ENCODE data around the gene ACACA.

ACACA gene

DNA sequence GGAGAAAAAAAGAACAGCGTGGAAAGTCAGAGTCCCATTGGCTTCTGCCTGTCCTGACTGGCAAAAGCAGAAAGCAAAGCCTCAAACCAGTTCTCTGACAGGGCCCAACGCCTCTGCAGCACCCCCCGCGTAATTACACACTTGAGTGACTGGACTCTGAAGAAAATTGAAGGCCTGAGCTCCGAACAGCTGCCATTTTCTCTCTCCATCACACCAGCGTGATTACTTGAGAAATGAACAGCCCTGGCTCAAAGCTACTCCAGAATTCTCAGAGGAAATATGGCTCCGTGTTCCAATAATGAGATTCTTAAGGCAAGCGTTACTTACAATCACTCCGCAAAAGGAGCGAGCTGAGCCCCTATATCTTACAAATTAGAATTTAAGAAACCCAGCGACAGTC lies 173.6 kb downstream of the ACACA start:
- DNase-seq (ENCODE audit: low spot score) (no peak), ATAC-seq (ENCODE audit: low read depth) (no peak)
- Histone ChIP-seq H3K27ac (ENCODE audit: poor library complexity, severe bottlenecking) (no peak overlapping the region), H3K36me3 (ENCODE audit: low read depth) (peaks cover 94% of the 10 kb centered on the region), H3K4me3 (ENCODE audit: severe bottlenecking) (no peak overlapping the region), H3K4me1 (ENCODE audit: insufficient read depth, poor library complexity, severe bottlenecking) (no peaks in the 10 kb centered on the region), H3K9me3 (ENCODE audit: severe bottlenecking) (no peaks in the 10 kb centered on the region), H3K27me3 (ENCODE audit: insufficient read depth, poor library complexity, severe bottlenecking) (no peaks in the 10 kb centered on the region)
- TF ChIP-seq, protein P1, sequence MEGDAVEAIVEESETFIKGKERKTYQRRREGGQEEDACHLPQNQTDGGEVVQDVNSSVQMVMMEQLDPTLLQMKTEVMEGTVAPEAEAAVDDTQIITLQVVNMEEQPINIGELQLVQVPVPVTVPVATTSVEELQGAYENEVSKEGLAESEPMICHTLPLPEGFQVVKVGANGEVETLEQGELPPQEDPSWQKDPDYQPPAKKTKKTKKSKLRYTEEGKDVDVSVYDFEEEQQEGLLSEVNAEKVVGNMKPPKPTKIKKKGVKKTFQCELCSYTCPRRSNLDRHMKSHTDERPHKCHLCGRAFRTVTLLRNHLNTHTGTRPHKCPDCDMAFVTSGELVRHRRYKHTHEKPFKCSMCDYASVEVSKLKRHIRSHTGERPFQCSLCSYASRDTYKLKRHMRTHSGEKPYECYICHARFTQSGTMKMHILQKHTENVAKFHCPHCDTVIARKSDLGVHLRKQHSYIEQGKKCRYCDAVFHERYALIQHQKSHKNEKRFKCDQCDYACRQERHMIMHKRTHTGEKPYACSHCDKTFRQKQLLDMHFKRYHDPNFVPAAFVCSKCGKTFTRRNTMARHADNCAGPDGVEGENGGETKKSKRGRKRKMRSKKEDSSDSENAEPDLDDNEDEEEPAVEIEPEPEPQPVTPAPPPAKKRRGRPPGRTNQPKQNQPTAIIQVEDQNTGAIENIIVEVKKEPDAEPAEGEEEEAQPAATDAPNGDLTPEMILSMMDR (IDR thresholded peaks at IDR 0.05; ENCODE audit: poor library complexity, severe bottlenecking): no peak

DNA sequence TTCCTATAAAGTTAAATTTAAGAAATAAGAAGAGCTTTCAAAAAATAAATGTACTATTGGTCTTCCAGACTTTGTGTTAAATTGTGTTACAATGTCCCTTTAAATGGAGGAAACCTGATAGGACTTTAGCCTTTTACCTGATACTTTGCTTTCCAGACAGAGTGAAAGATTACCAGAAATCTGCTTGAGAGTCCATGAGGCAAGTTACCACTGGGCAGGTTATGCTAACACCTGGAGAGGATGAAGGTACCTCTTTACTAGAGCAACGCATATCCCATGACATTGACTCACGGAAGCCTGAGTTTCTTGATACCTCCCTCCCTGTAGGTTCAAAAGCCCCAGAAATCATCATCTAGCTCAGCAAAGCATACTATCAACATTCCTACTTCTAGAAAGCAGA lies 174.7 kb downstream of the ACACA start:
- Histone ChIP-seq H3K4me1 (ENCODE audit: insufficient read depth, poor library complexity, severe bottlenecking) (no peaks in the 10 kb centered on the region), H3K4me3 (ENCODE audit: severe bottlenecking) (no peak overlapping the region), H3K9me3 (ENCODE audit: severe bottlenecking) (no peaks in the 10 kb centered on the region), H3K27ac (ENCODE audit: poor library complexity, severe bottlenecking) (no peak overlapping the region), H3K36me3 (ENCODE audit: low read depth) (peaks cover 91% of the 10 kb centered on the region), H3K27me3 (ENCODE audit: insufficient read depth, poor library complexity, severe bottlenecking) (no peaks in the 10 kb centered on the region)
- TF ChIP-seq, protein P1 (IDR thresholded peaks at IDR 0.05; ENCODE audit: poor library complexity, severe bottlenecking): no peak
- ATAC-seq (ENCODE audit: low read depth) (no peak), DNase-seq (ENCODE audit: low spot score) (no peak)

DNA sequence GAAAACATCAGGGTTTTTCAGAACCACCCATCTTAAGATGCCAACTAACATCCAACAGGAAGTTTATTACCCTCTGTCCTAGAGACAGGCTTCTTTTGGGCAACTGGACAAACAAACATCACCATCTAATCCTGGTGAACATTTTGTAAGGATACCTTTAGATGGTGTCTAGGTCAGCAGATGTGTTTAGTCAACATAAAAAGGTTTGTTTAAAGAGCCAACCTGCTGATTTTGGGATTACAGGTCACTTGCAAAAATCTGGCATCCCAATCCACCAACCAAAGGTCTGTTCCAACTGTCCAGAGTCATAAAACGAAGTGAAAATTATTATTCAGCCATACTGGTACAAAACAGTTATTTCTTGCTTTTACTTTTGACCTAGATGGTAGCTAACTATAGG lies 176.0 kb downstream of the ACACA start:
- peaks cover 91% of the 10 kb centered on the region for H3K36me3 ChIP-seq (ENCODE audit: low read depth)
- TF ChIP-seq, protein P1 (IDR thresholded peaks at IDR 0.05; ENCODE audit: poor library complexity, severe bottlenecking): no peak

GRCh38 chr17:37225465-37225864 lies 181.2 kb downstream of the ACACA start:
- DNase-seq (ENCODE audit: low spot score) (no peak), ATAC-seq (ENCODE audit: low read depth) (no peak)
- H3K36me3 ChIP-seq (ENCODE audit: low read depth): peaks cover 93% of the 10 kb centered on the region
- TF ChIP-seq, protein P1 (IDR thresholded peaks at IDR 0.05; ENCODE audit: poor library complexity, severe bottlenecking): no peak
- no peak overlapping the region for H3K4me3 ChIP-seq (ENCODE audit: severe bottlenecking)
- no peaks in the 10 kb centered on the region for H3K27me3 ChIP-seq (ENCODE audit: insufficient read depth, poor library complexity, severe bottlenecking)
- no peak overlapping the region for H3K27ac ChIP-seq (ENCODE audit: poor library complexity, severe bottlenecking)
- no peaks in the 10 kb centered on the region for H3K9me3 ChIP-seq (ENCODE audit: severe bottlenecking)
- no peaks in the 10 kb centered on the region for H3K4me1 ChIP-seq (ENCODE audit: insufficient read depth, poor library complexity, severe bottlenecking)

More for the DNA sequence above, 176.0 kb downstream of the ACACA start:
- no peak overlapping the region for H3K27ac ChIP-seq (ENCODE audit: poor library complexity, severe bottlenecking)
- no peaks in the 10 kb centered on the region for H3K9me3 ChIP-seq (ENCODE audit: severe bottlenecking)
- H3K4me3 ChIP-seq (ENCODE audit: severe bottlenecking): no peak overlapping the region
- DNase-seq (ENCODE audit: low spot score) (no peak), ATAC-seq (ENCODE audit: low read depth) (no peak)
- no peaks in the 10 kb centered on the region for H3K4me1 ChIP-seq (ENCODE audit: insufficient read depth, poor library complexity, severe bottlenecking)
- no peaks in the 10 kb centered on the region for H3K27me3 ChIP-seq (ENCODE audit: insufficient read depth, poor library complexity, severe bottlenecking)

- no peak overlapping the region for H3K4me3 ChIP-seq (ENCODE audit: severe bottlenecking)
- H3K27ac ChIP-seq (ENCODE audit: poor library complexity, severe bottlenecking): no peak overlapping the region
- no peaks in the 10 kb centered on the region for H3K9me3 ChIP-seq (ENCODE audit: severe bottlenecking)
- ATAC-seq (ENCODE audit: low read depth): no peak
- TF ChIP-seq, protein P1 (IDR thresholded peaks at IDR 0.05; ENCODE audit: poor library complexity, severe bottlenecking): no peak
- peaks cover 92% of the 10 kb centered on the region for H3K36me3 ChIP-seq (ENCODE audit: low read depth)
- H3K27me3 ChIP-seq (ENCODE audit: insufficient read depth, poor library complexity, severe bottlenecking): no peaks in the 10 kb centered on the region
- H3K4me1 ChIP-seq (ENCODE audit: insufficient read depth, poor library complexity, severe bottlenecking): no peaks in the 10 kb centered on the region
- no peak for DNase-seq (ENCODE audit: low spot score)
These were observed 184.8 kb downstream of the ACACA start for GRCh38 chr17:37221865-37222264.
